ENCODE results near the gene RAD51. TPM values are rescaled to one million over a fixed set of nuclear protein-coding genes. Genes with fewer than 3 reads are reported as not detected.

RAD51 gene
- total RNA-seq, 1 donor from 2014 or later = 4.2 TPM

DNA sequence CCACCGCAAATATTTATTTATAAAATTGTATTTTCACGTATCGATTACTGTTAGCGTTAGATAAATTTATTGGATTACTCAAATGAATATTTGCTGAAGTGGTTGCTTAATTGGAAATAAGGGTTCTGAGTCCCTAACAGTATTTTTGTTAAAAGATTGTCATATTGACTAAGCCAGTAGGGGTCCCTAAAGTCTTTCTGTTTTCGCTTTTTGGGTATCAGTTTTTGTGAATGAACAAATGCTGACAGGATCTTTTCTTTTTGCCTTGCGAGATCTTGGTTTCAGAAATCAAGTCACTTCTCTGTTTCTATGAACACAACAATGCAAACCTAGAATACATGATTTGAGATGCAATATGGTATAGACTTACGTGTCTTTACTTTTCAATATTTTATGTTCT lies 7.1 kb downstream of the RAD51 start:
- Histone ChIP-seq H3K4me1 (no peaks in the 10 kb centered on the region), H3K27me3 (no peaks in the 10 kb centered on the region), H3K4me3 (no peak overlapping the region), H3K27ac (no peak overlapping the region), H3K36me3 (no peaks in the 10 kb centered on the region), H3K9me3 (no peaks in the 10 kb centered on the region)
- DNase-seq (ENCODE audit: extremely low spot score in 2 of 2) = no peak
- intact Hi-C loops (cut with DNase I) = no loop called here
- TF ChIP-seq, protein P1, sequence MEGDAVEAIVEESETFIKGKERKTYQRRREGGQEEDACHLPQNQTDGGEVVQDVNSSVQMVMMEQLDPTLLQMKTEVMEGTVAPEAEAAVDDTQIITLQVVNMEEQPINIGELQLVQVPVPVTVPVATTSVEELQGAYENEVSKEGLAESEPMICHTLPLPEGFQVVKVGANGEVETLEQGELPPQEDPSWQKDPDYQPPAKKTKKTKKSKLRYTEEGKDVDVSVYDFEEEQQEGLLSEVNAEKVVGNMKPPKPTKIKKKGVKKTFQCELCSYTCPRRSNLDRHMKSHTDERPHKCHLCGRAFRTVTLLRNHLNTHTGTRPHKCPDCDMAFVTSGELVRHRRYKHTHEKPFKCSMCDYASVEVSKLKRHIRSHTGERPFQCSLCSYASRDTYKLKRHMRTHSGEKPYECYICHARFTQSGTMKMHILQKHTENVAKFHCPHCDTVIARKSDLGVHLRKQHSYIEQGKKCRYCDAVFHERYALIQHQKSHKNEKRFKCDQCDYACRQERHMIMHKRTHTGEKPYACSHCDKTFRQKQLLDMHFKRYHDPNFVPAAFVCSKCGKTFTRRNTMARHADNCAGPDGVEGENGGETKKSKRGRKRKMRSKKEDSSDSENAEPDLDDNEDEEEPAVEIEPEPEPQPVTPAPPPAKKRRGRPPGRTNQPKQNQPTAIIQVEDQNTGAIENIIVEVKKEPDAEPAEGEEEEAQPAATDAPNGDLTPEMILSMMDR (IDR thresholded peaks at IDR 0.05) = no peak
- TF ChIP-seq POLR2AphosphoS5 (IDR thresholded peaks at IDR 0.05; ENCODE audit: insufficient read depth in 1 of 2, low read depth in 1 of 2) (no peak), POLR2A (IDR thresholded peaks at IDR 0.05) (no peak)

- H3K27me3 ChIP-seq = no peaks in the 10 kb centered on the region
- no peak overlapping the region for H3K27ac ChIP-seq
- no peaks in the 10 kb centered on the region for H3K9me3 ChIP-seq
- TF ChIP-seq POLR2AphosphoS5 (IDR thresholded peaks at IDR 0.05; ENCODE audit: insufficient read depth in 1 of 2, low read depth in 1 of 2) (no peak), POLR2A (IDR thresholded peaks at IDR 0.05) (no peak)
- TF ChIP-seq, protein P1 (IDR thresholded peaks at IDR 0.05) = no peak
- no peak for DNase-seq (ENCODE audit: extremely low spot score in 2 of 2)
- intact Hi-C loops (cut with DNase I) = no loop called here
- H3K4me1 ChIP-seq = no peaks in the 10 kb centered on the region
- H3K36me3 ChIP-seq = no peaks in the 10 kb centered on the region
- H3K4me3 ChIP-seq = no peak overlapping the region
These were observed 11.1 kb downstream of the RAD51 start for GRCh38 chr15:40706121-40706520.

DNA sequence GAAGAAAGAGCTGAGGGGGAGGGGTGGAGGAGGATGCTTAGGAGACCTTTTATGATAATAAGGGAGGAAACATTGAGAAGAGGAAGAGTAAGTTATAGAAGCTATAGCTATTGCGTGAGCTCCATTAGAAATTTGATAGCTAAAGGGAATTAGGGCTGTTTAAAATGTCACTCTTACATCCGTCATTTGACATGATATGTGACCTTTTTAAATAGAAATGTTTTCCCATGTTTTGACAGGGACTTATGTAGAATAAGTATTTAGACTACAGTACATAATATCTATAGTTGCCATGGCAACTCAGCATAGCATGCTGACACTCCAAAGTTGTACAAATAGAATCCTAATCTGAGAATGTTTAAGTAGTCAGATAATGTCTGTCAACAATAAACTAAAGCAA lies 19.2 kb downstream of the RAD51 start:
- H3K9me3 ChIP-seq = no peaks in the 10 kb centered on the region
- H3K4me3 ChIP-seq = no peak overlapping the region
- TF ChIP-seq, protein P1 (IDR thresholded peaks at IDR 0.05) = no peak
- TF ChIP-seq POLR2AphosphoS5 (IDR thresholded peaks at IDR 0.05; ENCODE audit: insufficient read depth in 1 of 2, low read depth in 1 of 2) (no peak), POLR2A (IDR thresholded peaks at IDR 0.05) (no peak)
- no peaks in the 10 kb centered on the region for H3K36me3 ChIP-seq
- DNase-seq (ENCODE audit: extremely low spot score in 2 of 2) = no peak
- H3K4me1 ChIP-seq = no peaks in the 10 kb centered on the region
- H3K27me3 ChIP-seq = no peaks in the 10 kb centered on the region
- no peak overlapping the region for H3K27ac ChIP-seq
- intact Hi-C loops (cut with DNase I) = no loop called here

DNA sequence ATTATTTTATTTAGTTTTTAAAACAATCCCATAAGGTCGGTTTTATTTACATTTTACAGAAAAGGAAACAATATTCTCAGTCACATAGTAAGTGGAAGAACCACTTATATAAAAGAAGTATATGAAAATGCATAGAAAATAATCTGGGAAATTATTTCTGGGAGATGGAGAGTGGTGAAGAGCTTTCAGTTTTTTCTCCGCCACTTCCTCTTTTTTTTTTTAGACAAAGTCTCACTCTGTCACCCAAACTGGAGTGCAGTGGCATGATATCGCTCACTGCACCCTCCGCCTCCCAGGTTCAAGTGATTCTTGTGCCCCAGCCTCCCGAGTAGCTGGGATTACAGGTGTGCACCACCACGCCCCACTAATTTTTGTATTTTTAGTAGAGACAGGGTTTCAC lies 21.2 kb downstream of the RAD51 start:
- TF ChIP-seq, protein P1 (IDR thresholded peaks at IDR 0.05) = no peak
- TF ChIP-seq POLR2A (IDR thresholded peaks at IDR 0.05) (no peak), POLR2AphosphoS5 (IDR thresholded peaks at IDR 0.05; ENCODE audit: insufficient read depth in 1 of 2, low read depth in 1 of 2) (no peak)
- intact Hi-C loops (cut with DNase I) = no loop called here
- Histone ChIP-seq H3K9me3 (no peaks in the 10 kb centered on the region), H3K27me3 (no peaks in the 10 kb centered on the region), H3K4me1 (no peaks in the 10 kb centered on the region), H3K4me3 (no peak overlapping the region), H3K36me3 (no peaks in the 10 kb centered on the region), H3K27ac (no peak overlapping the region)
- no peak for DNase-seq (ENCODE audit: extremely low spot score in 2 of 2)

GRCh38 chr15:40721701-40722100 lies 26.7 kb downstream of the RAD51 start:
- DNase-seq (ENCODE audit: extremely low spot score in 2 of 2) = no peak
- no peak for TF ChIP-seq POLR2AphosphoS5 (IDR thresholded peaks at IDR 0.05; ENCODE audit: insufficient read depth in 1 of 2, low read depth in 1 of 2)
- no peak for TF ChIP-seq POLR2A (IDR thresholded peaks at IDR 0.05)
- intact Hi-C loops (cut with DNase I) = no loop called here
- Histone ChIP-seq H3K4me1 (no peaks in the 10 kb centered on the region), H3K36me3 (no peaks in the 10 kb centered on the region), H3K27ac (no peak overlapping the region), H3K4me3 (no peak overlapping the region), H3K27me3 (no peaks in the 10 kb centered on the region), H3K9me3 (no peaks in the 10 kb centered on the region)
